ENCODE data around the gene CCNE1.

Gene CCNE1

GRCh38 chr19:29811125-29812079, at the start of gene CCNE1:
Gene CCNE1 (plus strand): TSS chr19:29811991. CDS start chr19:29812556, 565 bp downstream.
- no peak for DNase-seq

DNA sequence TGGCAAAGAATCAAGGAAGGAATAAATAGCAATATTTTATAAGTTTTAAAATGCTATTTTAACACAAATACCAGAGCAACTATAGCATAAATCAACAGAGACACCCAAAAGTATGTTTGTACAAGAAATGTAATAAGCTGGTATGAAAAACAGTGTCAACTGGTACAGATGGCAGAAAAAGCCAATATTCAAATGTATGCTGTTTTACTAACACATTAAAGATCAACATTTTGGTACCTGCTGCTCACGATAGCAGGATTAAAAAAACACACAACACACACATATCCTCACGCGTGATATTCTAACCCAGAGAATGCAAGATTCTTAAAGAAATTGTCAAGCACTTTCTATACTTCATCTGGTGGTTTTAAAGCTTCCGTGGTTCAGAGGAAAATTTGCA, 48.6 kb upstream of the CCNE1 start:
- DNase-seq, result no peak

- DNase-seq, result no peak
Observed at GRCh38 chr19:29764361-29764760, 47.4 kb upstream of the CCNE1 start.

GRCh38 chr19:29766100-29766499, 45.7 kb upstream of the CCNE1 start:
- DNase-seq, result no peak

- DNase-seq, result no peak
Observed at GRCh38 chr19:29767039-29767735, 44.6 kb upstream of the CCNE1 start.

GRCh38 chr19:29768166-29768565, 43.6 kb upstream of the CCNE1 start:
- no peak for DNase-seq

DNA sequence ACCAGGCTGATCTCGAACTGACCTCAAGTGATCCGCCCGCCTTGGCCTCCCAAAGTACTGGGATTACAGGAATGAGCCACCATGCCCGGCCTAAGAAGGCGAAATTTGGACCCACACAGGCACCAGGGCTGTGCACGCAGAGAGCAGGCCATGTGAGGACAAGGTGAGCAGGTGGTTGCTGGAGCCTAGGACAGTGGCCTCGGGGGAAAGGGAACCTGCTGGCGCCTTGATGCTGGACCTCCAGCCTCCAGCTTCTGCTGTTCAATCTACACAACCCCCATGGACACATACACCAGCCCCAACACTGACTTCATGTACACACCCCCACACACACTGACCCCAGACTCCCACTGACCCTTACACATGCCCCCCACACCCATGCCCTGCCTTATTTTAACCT, 41.8 kb upstream of the CCNE1 start:
- no peak for DNase-seq

- DNase-seq, result no peak
Observed at GRCh38 chr19:29770648-29771047, 41.1 kb upstream of the CCNE1 start.

- no peak for DNase-seq
Observed at GRCh38 chr19:29771708-29772414, 39.9 kb upstream of the CCNE1 start.

- no peak for DNase-seq
Observed at GRCh38 chr19:29772696-29773095, 39.1 kb upstream of the CCNE1 start.

GRCh38 chr19:29773141-29773540, 38.6 kb upstream of the CCNE1 start:
- no peak for DNase-seq

GRCh38 chr19:29774126-29774525, 37.7 kb upstream of the CCNE1 start:
- no peak for DNase-seq

GRCh38 chr19:29777781-29778309, 33.9 kb upstream of the CCNE1 start:
- DNase-seq, result no peak

- no peak for DNase-seq
Observed at GRCh38 chr19:29779921-29780320, 31.9 kb upstream of the CCNE1 start.

DNA sequence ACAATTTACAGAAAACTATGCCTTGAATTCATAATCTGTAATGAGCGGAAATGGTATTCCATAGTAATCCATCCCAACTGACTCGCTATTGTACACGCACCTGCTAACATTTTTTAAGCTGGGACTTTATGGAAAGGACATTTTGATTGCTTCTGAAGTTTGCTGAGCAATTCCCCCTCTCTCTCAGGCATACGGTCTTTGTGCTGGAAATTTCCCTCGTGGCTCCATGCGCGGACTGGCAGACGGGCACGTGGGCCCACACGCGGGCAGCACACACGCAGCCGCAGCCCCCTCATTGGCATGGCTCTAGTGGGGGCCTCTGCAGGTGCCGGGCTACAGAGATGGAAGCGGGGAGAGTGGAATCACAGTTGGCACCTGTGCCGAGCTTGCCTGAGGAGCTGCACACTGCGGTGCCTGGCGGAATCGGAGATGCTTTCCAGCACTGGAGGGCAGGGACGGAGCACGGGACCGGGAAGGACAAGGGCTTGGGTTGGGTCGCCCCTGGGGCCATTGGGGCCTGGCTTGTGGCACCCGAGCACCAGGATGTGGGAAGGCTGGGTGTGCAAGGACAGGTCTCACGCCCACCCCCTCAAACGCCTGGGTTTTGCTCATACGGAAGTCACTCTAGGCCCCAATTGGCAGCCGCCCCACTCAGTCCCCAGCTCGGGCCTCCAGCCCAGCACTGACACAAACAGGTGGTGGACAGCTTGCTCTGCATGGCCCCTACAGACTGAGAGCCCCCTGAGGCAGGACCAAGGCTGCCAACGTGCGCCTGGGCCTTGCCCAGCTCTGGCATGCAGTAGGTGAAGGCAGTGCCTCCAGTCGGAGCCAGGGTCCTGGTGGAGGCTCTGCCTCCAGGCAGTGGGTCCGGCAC, 30.2 kb upstream of the CCNE1 start:
- no peak for DNase-seq

DNA sequence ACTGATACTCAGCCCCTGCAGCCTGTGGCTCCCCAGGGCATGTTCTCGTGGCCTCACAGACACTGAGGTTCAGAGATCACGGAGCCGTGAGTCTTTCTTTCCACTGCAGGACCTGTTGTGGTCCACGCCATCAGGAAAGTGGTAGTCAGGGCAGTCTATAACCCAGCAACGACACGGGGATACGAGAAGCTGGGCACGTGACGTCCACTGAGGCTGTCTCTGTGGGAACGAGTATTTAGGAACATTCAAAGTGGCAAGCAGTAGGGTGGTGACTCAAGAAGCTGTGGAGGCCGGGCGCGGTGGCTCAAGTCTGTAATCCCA, 29.6 kb upstream of the CCNE1 start:
- no peak for DNase-seq

GRCh38 chr19:29783627-29784190, 28.1 kb upstream of the CCNE1 start:
- no peak for DNase-seq

DNA sequence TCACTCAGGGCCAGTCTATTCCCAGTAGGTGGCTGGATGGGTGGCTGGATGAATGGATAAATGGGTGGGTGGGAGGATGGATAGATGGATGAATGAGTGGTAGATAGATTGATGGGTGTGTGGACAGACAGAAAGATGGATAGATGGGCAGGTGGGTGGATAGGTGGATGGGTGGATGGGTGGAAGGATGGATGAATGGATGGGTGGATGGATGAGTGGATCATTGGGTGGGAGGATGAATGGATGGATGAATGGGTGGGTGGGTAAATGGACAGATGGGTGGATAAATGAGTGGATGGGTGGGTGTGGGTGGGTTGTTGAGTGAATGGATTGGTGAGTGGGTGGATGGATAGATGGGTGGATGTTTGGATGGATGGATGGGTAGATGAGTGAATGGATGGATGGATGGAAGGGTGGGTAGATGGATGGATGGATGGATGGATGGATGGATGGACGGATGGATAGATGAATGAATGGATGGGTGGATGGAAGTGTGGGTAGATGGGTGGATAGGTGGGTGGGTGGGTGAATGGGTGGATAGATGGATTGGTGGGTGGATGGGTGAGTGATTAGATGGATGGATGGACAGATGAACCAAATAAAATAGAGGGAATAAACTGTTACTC, 27.1 kb upstream of the CCNE1 start:
- no peak for DNase-seq

DNA sequence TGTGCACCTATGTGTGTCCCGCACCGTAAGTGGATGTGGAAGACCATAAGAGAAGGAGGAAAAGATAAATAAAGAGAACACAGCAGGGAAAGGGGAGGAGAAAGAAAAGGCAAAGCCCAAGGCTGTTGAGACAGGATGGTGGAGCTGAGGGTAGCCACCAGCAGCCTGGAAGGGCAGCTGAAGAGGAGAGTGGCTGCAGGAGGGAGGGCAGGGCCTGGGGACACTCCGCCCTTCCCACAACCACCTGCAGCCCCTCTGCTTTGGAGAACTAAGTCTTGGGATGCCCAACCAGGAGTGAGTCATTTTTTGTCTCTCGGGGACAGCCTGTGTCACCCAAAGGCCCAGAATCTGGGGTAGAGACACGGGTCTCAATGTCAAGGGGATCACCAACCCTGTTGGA, 26.4 kb upstream of the CCNE1 start:
- DNase-seq, result no peak

DNA sequence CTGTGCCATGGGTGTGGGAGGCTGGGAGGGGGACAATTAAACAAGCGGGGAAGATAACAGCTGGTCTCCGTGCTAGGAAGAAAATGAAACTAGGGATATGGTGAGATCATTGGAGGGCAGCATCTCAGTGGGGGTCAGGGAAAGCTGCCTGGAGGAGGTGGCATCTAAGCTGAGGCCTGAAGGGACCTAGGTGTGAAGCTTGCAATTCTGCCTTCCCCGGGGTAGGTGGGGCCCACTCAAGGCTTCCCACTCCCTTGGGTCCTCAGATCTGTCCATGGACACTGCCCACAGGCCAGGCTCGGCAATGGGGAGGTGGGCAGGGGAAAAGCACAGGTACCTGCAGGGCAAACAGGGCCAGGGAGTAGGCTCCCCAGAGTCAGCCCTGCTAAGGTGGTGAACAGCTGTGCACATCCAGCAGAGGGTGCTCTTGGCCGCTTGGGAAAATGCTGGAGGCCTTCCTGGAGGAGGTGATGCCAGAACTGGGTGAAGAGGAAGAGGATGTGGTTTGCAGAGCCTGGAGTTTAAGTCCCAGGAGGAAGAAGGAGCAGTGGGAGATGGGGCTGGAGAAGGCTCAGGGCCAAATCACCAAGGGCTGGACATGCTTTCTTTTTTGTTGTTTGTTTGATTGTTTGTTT, 25.7 kb upstream of the CCNE1 start:
- DNase-seq, result no peak

- no peak for DNase-seq
Observed at GRCh38 chr19:29787281-29787680, 24.5 kb upstream of the CCNE1 start.

Measured in NCI-H2081 treated with DMSO at 0.1 percent for 48 hours (cell line).